Lung (tissue), 12 donors: ENCODE data around the gene TANGO6. TPM values are rescaled to one million over a fixed set of nuclear protein-coding genes. Genes with fewer than 3 reads are reported as not detected.

Experiments
- ATAC-seq: fragments of 200-7000 bp; cut with Tn5 transposase; one replicate; pipeline ENCODE4 v1.9.1; 2020; ENCODE audit warnings: moderate number of reproducible peaks; ENCODE audit not compliant: insufficient read depth, low FRiP score
- DNase-seq, 3 donors: peaks; one replicate each; pipeline ENCODE4 v3.0.0-alpha.2; 2013 to 2017
- H3K27ac ChIP-seq, 2 donors: one replicate each; pipeline ENCODE4 v1.5.1; 2013; ENCODE audit warnings: mild to moderate bottlenecking in 2 of 2, moderate library complexity in 2 of 2, control low read depth in 1 of 2, inconsistent platforms in 1 of 2, low read depth in 1 of 2, low read length in 1 of 2
- H3K27me3 ChIP-seq, 3 donors: one replicate each; pipeline ENCODE4 v1.5.1; 2013; ENCODE audit warnings: low read length in 2 of 3; ENCODE audit not compliant: control insufficient read depth in 3 of 3, insufficient read depth in 3 of 3
- H3K36me3 ChIP-seq, 4 donors: one replicate each; pipeline ENCODE4 v1.5.1; 2013; ENCODE audit warnings: low read length in 4 of 4, mild to moderate bottlenecking in 1 of 4, moderate library complexity in 1 of 4; ENCODE audit not compliant: control insufficient read depth in 4 of 4, insufficient read depth in 4 of 4
- H3K4me1 ChIP-seq, 5 donors: one replicate each; pipeline ENCODE4 v1.5.1; 2013; ENCODE audit warnings: low read length in 5 of 5, mild to moderate bottlenecking in 2 of 5, moderate library complexity in 1 of 5; ENCODE audit not compliant: control insufficient read depth in 5 of 5, insufficient read depth in 5 of 5
- H3K4me3 ChIP-seq: one replicate; pipeline ENCODE4 v1.5.1; 2013; ENCODE audit warnings: mild to moderate bottlenecking, control low read depth, moderate library complexity
- H3K9ac ChIP-seq, 2 donors: one replicate each; pipeline ENCODE4 v1.5.1; 2013; ENCODE audit warnings: low read length in 2 of 2, control low read depth in 1 of 2; ENCODE audit not compliant: insufficient read depth in 1 of 2
- H3K9me3 ChIP-seq, 4 donors: one replicate each; pipeline ENCODE4 v1.5.1; 2013; ENCODE audit warnings: low read length in 3 of 4, mild to moderate bottlenecking in 1 of 4, moderate library complexity in 1 of 4; ENCODE audit not compliant: control insufficient read depth in 4 of 4, insufficient read depth in 3 of 4
- CTCF ChIP-seq: IDR thresholded peaks from 2 replicates; pipeline ENCODE4 v1.5.1; 2012; ENCODE audit warnings: mild to moderate bottlenecking; ENCODE audit errors: control extremely low read depth, extremely low read depth
- WGBS, 2 donors: extraction: QIAGEN DNeasy Blood & Tissue Kit; methylation state at CpG; one replicate each; pipeline ENCODE4 v1.1.7; 2013; 5-methylcytosine and 5-hydroxymethylcytosine counted together
- polyA plus RNA-seq, 2 donors: library from polyadenylated mRNA; stranded (reverse); fragments of 200-250 nt; gene quantifications; one replicate each; pipeline ENCODE4 v1.2.1, GENCODE V29; 2013
- total RNA-seq, 2 donors: library from RNA; depleted of rRNA in 1 of 2; stranded (reverse); fragments of >200 nt in 1 of 2; gene quantifications; one replicate each; pipeline ENCODE4 v1.2.1, GENCODE V29; 2014 to 2021
- donor health status: control.
- donor health status: control.
- donor health status: Bipolar disorder and iron deficiency.
- donor health status: healthy.
- donor health status: DM: yes; HTN: yes; CAD: no.

TANGO6 gene
- total and polyA plus RNA-seq, 4 donors: 2.3 to 19.3 (median 11.9) TPM

DNA sequence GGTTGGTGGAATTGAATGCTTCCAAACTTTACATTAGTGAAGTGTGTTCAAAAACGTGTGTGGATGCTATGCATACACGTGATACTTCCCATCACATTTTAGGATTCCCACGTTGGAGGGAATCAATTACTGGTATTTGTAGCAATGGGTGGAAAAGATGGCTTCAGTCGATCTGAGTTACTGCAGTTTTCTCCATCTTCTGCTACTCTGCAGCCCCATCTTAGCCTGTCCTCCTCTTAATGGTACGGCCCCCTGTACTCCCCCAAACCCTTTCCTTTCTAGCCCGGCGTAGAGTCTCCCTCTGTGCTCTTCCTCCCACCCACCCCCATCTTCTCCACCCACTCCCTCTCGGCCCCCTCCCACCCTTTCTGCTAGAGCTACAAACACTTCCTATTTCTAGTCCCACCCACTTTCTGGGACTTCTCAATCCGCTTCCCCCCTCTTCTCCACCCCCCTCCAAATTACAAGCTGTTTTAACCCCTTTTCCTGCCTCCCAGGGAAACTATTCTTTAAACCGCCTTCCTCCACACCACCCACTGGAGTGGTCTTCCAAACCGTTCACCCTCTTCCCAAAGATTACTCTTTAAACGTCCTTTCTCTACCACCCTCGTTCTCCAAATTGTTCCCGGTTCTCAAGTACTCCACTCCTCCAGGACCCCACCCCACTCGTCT is 288.0 kb downstream of the TANGO6 start:
- H3K27ac ChIP-seq: peak overlapping the region; percentile 78 to 98
- H3K9ac ChIP-seq: peak overlapping the region; percentile 87 to 93
- DNase-seq (peak; percentile 52 to 82 (median 70)), ATAC-seq (peak; percentile 10)
- no peaks in the 10 kb centered on the region for H3K27me3 ChIP-seq
- no peaks in the 10 kb centered on the region for H3K9me3 ChIP-seq
- peaks cover 0 to 5% (median 3%) of the 10 kb centered on the region in 4 donors for H3K36me3 ChIP-seq
- H3K4me1 ChIP-seq: peaks cover 3 to 23% (median 11%) of the 10 kb centered on the region in 5 donors
- TF ChIP-seq CTCF: no peak
- H3K4me3 ChIP-seq: peak overlapping the region; percentile 100
- 1% methylated on average over 15 of the region's 15 CpGs for WGBS, 2 donors

DNA sequence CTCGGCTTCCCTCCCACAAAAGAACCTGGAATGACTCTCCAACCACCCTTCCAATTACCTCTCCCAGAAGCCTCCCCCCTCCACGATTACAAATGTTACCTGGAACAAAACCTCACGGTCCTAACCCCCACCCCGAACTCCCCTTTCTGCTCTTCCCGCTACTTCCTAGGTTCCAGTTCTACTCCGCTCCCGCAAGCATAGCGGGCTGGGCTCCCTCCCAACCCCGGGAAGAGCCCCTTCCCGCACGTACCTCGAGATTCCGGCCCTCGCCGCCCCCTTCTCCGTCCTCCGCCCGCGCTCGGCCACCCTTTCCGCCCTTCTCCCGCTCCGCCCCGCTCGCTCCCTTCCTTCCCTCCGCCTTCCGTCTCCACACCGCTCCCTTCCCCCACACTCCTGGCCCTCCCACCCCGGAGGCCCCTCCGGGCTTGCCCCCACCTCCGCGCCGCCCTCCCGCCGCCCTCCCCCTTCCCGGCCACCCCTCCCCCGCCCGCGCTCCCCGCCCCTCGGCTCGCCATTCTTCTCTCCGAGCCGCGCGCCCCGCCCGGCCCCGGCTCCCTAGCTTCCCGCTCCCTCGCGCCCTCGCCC is 288.6 kb downstream of the TANGO6 start:
- peak overlapping the region; percentile 87 to 93 for H3K9ac ChIP-seq
- peak; percentile 86 to 92 (median 90) for DNase-seq
- peak overlapping the region; percentile 100 for H3K4me3 ChIP-seq
- ATAC-seq: peak; percentile 75
- TF ChIP-seq CTCF: no peak
- WGBS, 2 donors: 0 to 1% methylated on average over 41 to 53 of the region's 53 CpGs
- H3K4me1 ChIP-seq: peaks cover 4 to 23% (median 11%) of the 10 kb centered on the region in 5 donors
- peaks cover 0 to 10% (median 5%) of the 10 kb centered on the region in 4 donors for H3K36me3 ChIP-seq
- H3K9me3 ChIP-seq: no peaks in the 10 kb centered on the region
- peak overlapping the region; percentile 87 to 99 for H3K27ac ChIP-seq
- H3K27me3 ChIP-seq: no peaks in the 10 kb centered on the region

- Histone ChIP-seq H3K27ac (peak within 1 kb of the TSS; percentile 87 to 99), H3K4me1 (peaks cover 4 to 23% (median 11%) of the 10 kb centered on the region in 5 donors), H3K36me3 (peaks cover 0 to 15% (median 7%) of the 10 kb centered on the region in 4 donors), H3K27me3 (no peaks in the 10 kb centered on the region), H3K9me3 (no peaks in the 10 kb centered on the region), H3K4me3 (peak within 1 kb of the TSS; percentile 100), H3K9ac (peak within 1 kb of the TSS; percentile 87 to 93)
- no peak for TF ChIP-seq CTCF
- DNase-seq (peak; percentile 84 to 89 (median 87)), ATAC-seq (peak; percentile 94)
- WGBS, 2 donors: 0 to 1% methylated on average over 64 to 78 of the region's 78 CpGs
Observed at GRCh38 chr16:69132424-69133252, 289.3 kb downstream of the TANGO6 start, which contains the start of the genes CHTF8 and UTP4. Gene CHTF8, minus strand, starts transcription at chr16:69132588. Its CDS starts 11,130 bp downstream, at chr16:69121458. Gene UTP4, plus strand, starts transcription at chr16:69132649. Its CDS starts 811 bp downstream, at chr16:69133460.
